ENCODE measurements around the gene COL9A1. TPM values are rescaled to one million over a fixed set of nuclear protein-coding genes. Genes with fewer than 3 reads are reported as not detected.

COL9A1 gene
- total and polyA plus RNA-seq, 2 experiments from 2014 or later = 11.2 to 22.1 TPM

- Histone ChIP-seq H3K4me3 (no peak overlapping the region), H3K9me3 (ENCODE audit: low read depth) (no peaks in the 10 kb centered on the region), H3K27me3 (no peaks in the 10 kb centered on the region), H3K27ac (no peak overlapping the region), H3K36me3 (no peaks in the 10 kb centered on the region), H3K4me1 (ENCODE audit: low read depth) (no peaks in the 10 kb centered on the region)
- no peak for TF ChIP-seq CTCF (IDR thresholded peaks at IDR 0.05; ENCODE audit: low read depth, low read length)
- DNase-seq (ENCODE audit: low read depth in 1 of 2, low spot score in 1 of 2) = no peak
Observed at GRCh38 chr6:70234561-70235236, 68.2 kb downstream of the COL9A1 start.

- no peaks in the 10 kb centered on the region for H3K36me3 ChIP-seq
- H3K27me3 ChIP-seq = no peaks in the 10 kb centered on the region
- TF ChIP-seq CTCF (IDR thresholded peaks at IDR 0.05; ENCODE audit: low read depth, low read length) = no peak
- DNase-seq (ENCODE audit: low read depth in 1 of 2, low spot score in 1 of 2) = no peak
- no peak overlapping the region for H3K4me3 ChIP-seq
- H3K9me3 ChIP-seq (ENCODE audit: low read depth) = no peaks in the 10 kb centered on the region
- H3K27ac ChIP-seq = no peak overlapping the region
- H3K4me1 ChIP-seq (ENCODE audit: low read depth) = no peaks in the 10 kb centered on the region
Observed at GRCh38 chr6:70231311-70231710, 71.6 kb downstream of the COL9A1 start.

GRCh38 chr6:70225055-70225454, 77.8 kb downstream of the COL9A1 start:
- no peak for TF ChIP-seq CTCF (IDR thresholded peaks at IDR 0.05; ENCODE audit: low read depth, low read length)
- Histone ChIP-seq H3K36me3 (no peaks in the 10 kb centered on the region), H3K27ac (no peak overlapping the region), H3K27me3 (no peaks in the 10 kb centered on the region), H3K4me1 (ENCODE audit: low read depth) (no peaks in the 10 kb centered on the region), H3K9me3 (ENCODE audit: low read depth) (no peaks in the 10 kb centered on the region), H3K4me3 (no peak overlapping the region)
- peak in 1 of 2 donors; percentile 37 for DNase-seq (ENCODE audit: low read depth in 1 of 2, low spot score in 1 of 2)

- no peak for TF ChIP-seq CTCF (IDR thresholded peaks at IDR 0.05; ENCODE audit: low read depth, low read length)
- Histone ChIP-seq H3K4me1 (ENCODE audit: low read depth) (no peaks in the 10 kb centered on the region), H3K27me3 (no peaks in the 10 kb centered on the region), H3K4me3 (no peak overlapping the region), H3K36me3 (no peaks in the 10 kb centered on the region), H3K9me3 (ENCODE audit: low read depth) (no peaks in the 10 kb centered on the region), H3K27ac (no peak overlapping the region)
- DNase-seq (ENCODE audit: low read depth in 1 of 2, low spot score in 1 of 2) = no peak
Observed at GRCh38 chr6:70222439-70222749, 80.5 kb downstream of the COL9A1 start.

GRCh38 chr6:70221715-70222438, 81.0 kb downstream of the COL9A1 start:
- H3K4me3 ChIP-seq = no peak overlapping the region
- no peak for DNase-seq (ENCODE audit: low read depth in 1 of 2, low spot score in 1 of 2)
- H3K4me1 ChIP-seq (ENCODE audit: low read depth) = no peaks in the 10 kb centered on the region
- H3K9me3 ChIP-seq (ENCODE audit: low read depth) = no peaks in the 10 kb centered on the region
- no peaks in the 10 kb centered on the region for H3K36me3 ChIP-seq
- H3K27me3 ChIP-seq = no peaks in the 10 kb centered on the region
- H3K27ac ChIP-seq = no peak overlapping the region
- TF ChIP-seq CTCF (IDR thresholded peaks at IDR 0.05; ENCODE audit: low read depth, low read length) = no peak
